GM12878 (cell line): ENCODE measurements around the gene UQCRC1.

Experiments used
- GATAD2B ChIP-seq: fragments of 450-650 bp; conservative IDR thresholded peaks from 2 replicates; pipeline ENCODE4 v1.6.1; 2017; ENCODE audit warnings: low read depth, mild to moderate bottlenecking, moderate library complexity
- HDAC2 ChIP-seq: fragments of 200-600 bp; sonication (generic); IDR thresholded peaks from 2 replicates; pipeline ENCODE4 v1.6.1; 2017
- POLR2AphosphoS5 ChIP-seq: IDR thresholded peaks from 2 replicates; pipeline ENCODE4 v1.6.1; 2011; ENCODE audit warnings: mild to moderate bottlenecking, low read length, inconsistent platforms
- SMC3 ChIP-seq: IDR thresholded peaks from 2 replicates; pipeline ENCODE4 v1.6.1; 2011; ENCODE audit warnings: low read length, improper control_type of control experiment, borderline replicate concordance
- STAT1 ChIP-seq: fragments of 450-650 bp; conservative IDR thresholded peaks from 2 replicates; pipeline ENCODE4 v1.6.1; 2014; ENCODE audit warnings: antibody characterized with exemption, mild to moderate bottlenecking
- TAF1 ChIP-seq: IDR thresholded peaks from 2 replicates; pipeline ENCODE4 v1.6.1; 2011; ENCODE audit warnings: mild to moderate bottlenecking, low read depth, low read length, borderline replicate concordance
- YBX1 ChIP-seq: fragments of 450-650 bp; IDR thresholded peaks from 2 replicates; pipeline ENCODE4 v1.6.1; 2016; ENCODE audit warnings: antibody characterized with exemption
- YY1 ChIP-seq: IDR thresholded peaks from 2 replicates; pipeline ENCODE4 v1.6.1; 2011; ENCODE audit warnings: low read depth, mild to moderate bottlenecking, low read length
- ZBTB33 ChIP-seq: fragments of 450-650 bp; IDR thresholded peaks from 2 replicates; pipeline ENCODE4 v1.6.1; 2017; ENCODE audit warnings: mild to moderate bottlenecking
- TF ChIP-seq, protein P1 (sequence below), 3 experiments: IDR thresholded peaks in 2 of 3; conservative IDR thresholded peaks in 1 of 3; 2 replicates each; pipeline ENCODE4 v1.5.1; 2011; ENCODE audit warnings: low read depth in 3 of 3, low read length in 3 of 3, mild to moderate bottlenecking in 3 of 3, control low read depth in 2 of 3, moderate library complexity in 2 of 3, inconsistent platforms in 1 of 3, mixed read lengths in 1 of 3; ENCODE audit not compliant: control insufficient read depth in 2 of 3, insufficient read depth in 1 of 3; ENCODE audit errors: extremely low read depth in 1 of 3
- TF ChIP-seq, protein P2 (sequence below): fragments of 450-650 bp; IDR thresholded peaks from 2 replicates; pipeline ENCODE4 v1.6.1; 2016; ENCODE audit warnings: mild to moderate bottlenecking

DNA sequence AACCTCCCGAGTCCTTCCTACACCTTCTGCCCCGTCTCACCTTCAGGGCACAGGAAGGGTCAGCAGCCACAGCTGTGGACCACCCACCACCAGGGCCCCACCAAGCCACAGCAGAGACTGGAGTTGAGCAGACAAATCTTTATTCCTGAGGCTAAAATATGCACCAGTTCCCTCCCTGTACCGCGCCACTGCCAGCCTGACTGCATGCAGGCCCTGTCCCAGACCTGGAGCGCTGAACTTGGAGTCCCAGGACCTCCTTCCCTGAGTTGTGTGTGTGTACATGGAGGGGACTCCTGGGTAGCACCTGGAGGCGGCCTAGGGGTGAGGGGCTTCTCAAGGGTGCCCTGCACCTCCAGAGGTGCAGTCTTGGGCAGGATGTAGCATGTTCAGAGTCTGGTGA, 16.2 kb upstream of the UQCRC1 start:
- TF ChIP-seq, protein P1, sequence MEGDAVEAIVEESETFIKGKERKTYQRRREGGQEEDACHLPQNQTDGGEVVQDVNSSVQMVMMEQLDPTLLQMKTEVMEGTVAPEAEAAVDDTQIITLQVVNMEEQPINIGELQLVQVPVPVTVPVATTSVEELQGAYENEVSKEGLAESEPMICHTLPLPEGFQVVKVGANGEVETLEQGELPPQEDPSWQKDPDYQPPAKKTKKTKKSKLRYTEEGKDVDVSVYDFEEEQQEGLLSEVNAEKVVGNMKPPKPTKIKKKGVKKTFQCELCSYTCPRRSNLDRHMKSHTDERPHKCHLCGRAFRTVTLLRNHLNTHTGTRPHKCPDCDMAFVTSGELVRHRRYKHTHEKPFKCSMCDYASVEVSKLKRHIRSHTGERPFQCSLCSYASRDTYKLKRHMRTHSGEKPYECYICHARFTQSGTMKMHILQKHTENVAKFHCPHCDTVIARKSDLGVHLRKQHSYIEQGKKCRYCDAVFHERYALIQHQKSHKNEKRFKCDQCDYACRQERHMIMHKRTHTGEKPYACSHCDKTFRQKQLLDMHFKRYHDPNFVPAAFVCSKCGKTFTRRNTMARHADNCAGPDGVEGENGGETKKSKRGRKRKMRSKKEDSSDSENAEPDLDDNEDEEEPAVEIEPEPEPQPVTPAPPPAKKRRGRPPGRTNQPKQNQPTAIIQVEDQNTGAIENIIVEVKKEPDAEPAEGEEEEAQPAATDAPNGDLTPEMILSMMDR (IDR thresholded peaks at IDR 0.05 in 2 of 3, conservative IDR thresholded peaks at IDR 0.05 in 1 of 3; ENCODE audit: control insufficient read depth in 2 of 3, extremely low read depth in 1 of 3, insufficient read depth in 1 of 3, low read depth in 3 of 3, low read length in 3 of 3): no peak
- no peak for TF ChIP-seq ZBTB33
- TF ChIP-seq TAF1: no peak
- TF ChIP-seq HDAC2: no peak
- TF ChIP-seq STAT1: no peak
- TF ChIP-seq YBX1: no peak
- no peak for TF ChIP-seq GATAD2B
- no peak for TF ChIP-seq POLR2AphosphoS5
- TF ChIP-seq YY1: no peak
- no peak for TF ChIP-seq SMC3
- TF ChIP-seq, protein P2, sequence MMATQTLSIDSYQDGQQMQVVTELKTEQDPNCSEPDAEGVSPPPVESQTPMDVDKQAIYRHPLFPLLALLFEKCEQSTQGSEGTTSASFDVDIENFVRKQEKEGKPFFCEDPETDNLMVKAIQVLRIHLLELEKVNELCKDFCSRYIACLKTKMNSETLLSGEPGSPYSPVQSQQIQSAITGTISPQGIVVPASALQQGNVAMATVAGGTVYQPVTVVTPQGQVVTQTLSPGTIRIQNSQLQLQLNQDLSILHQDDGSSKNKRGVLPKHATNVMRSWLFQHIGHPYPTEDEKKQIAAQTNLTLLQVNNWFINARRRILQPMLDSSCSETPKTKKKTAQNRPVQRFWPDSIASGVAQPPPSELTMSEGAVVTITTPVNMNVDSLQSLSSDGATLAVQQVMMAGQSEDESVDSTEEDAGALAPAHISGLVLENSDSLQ: no peak
